HFFc6 (cell line): ENCODE measurements around the gene SLC2A9. TPM values are rescaled to one million over a fixed set of nuclear protein-coding genes. Genes with fewer than 3 reads are reported as not detected.

ENCODE experiments used
- DNase-seq: peaks from one replicate; pipeline ENCODE4 v3.0.0-alpha.2; 2018
- H3K27ac Mint-ChIP-seq: 2 replicates; pipeline ENCODE4 v1.8.0; 2020; ENCODE audit warnings: mild to moderate bottlenecking, mixed read lengths
- H3K27me3 Mint-ChIP-seq: 2 replicates; pipeline ENCODE4 v1.8.0; 2021; ENCODE audit warnings: mild to moderate bottlenecking, moderate library complexity, mixed read lengths; ENCODE audit not compliant: insufficient read depth
- H3K36me3 Mint-ChIP-seq: 2 replicates; pipeline ENCODE4 v1.8.0; 2021; ENCODE audit warnings: low read depth, mixed read lengths
- H3K4me1 Mint-ChIP-seq: 2 replicates; pipeline ENCODE4 v1.8.0; 2020; ENCODE audit warnings: low read depth, mixed read lengths
- H3K4me3 Mint-ChIP-seq: 2 replicates; pipeline ENCODE4 v1.8.0; 2020; ENCODE audit warnings: mild to moderate bottlenecking, moderate library complexity, mixed read lengths
- H3K9me3 Mint-ChIP-seq: 2 replicates; pipeline ENCODE4 v1.8.0; 2020; ENCODE audit warnings: mild to moderate bottlenecking, mixed read lengths
- CTCF ChIP-seq: fragments of 200-600 bp; sonication (generic); IDR thresholded peaks from 2 replicates; pipeline ENCODE4 v1.5.0; 2021; ENCODE audit warnings: antibody characterized with exemption, mild to moderate bottlenecking
- long read RNA-seq: library from polyadenylated mRNA; unstranded; transcript quantifications from one replicate; pipeline ENCODE4 v2.0.0, GENCODE V29; 2019
- total RNA-seq, 6 experiments: library from RNA; stranded (reverse); fragmentation: NEBNext Ultra II Directional; extraction: Animal tissue kit (Norgen Biotek cat#: 25700); gene quantifications; 2 replicates in 1 of 6; 3 replicates in 5 of 6; pipeline ENCODE4 v1.2.3, GENCODE V29; 2021

Gene SLC2A9
- total RNA-seq, result 1 to 10 TPM; 1.3 to 2.0 (median 1.6) TPM
- long read RNA-seq, partial matches to known transcripts, result 0 of 1 reads
- long read RNA-seq, other reads (novel, unspliced or antisense), result 1 of 1 reads

- no peaks in the 10 kb centered on the region for H3K36me3 Mint-ChIP-seq
- no peak for DNase-seq
- TF ChIP-seq CTCF, result no peak
- no peak within 1 kb of the TSS for H3K27ac Mint-ChIP-seq
- peaks cover 27% of the 10 kb centered on the region for H3K4me1 Mint-ChIP-seq
- no peak within 1 kb of the TSS for H3K4me3 Mint-ChIP-seq
- no peaks in the 10 kb centered on the region for H3K9me3 Mint-ChIP-seq
- peaks cover 13% of the 10 kb centered on the region for H3K27me3 Mint-ChIP-seq
Observed at GRCh38 chr4:10020871-10021652, at the start of gene SLC2A9. Gene SLC2A9, minus strand, starts transcription at chr4:10021497. Its CDS starts 68 bp downstream, at chr4:10021429.

- Mint-ChIP-seq H3K4me1 (no peaks in the 10 kb centered on the region), H3K36me3 (peaks cover 38% of the 10 kb centered on the region), H3K27me3 (peaks cover 17% of the 10 kb centered on the region), H3K27ac (no peak overlapping the region; the same call in 1 of the 2 replicates), H3K4me3 (no peak overlapping the region), H3K9me3 (no peaks in the 10 kb centered on the region)
- TF ChIP-seq CTCF, result no peak
- DNase-seq, result no peak
Observed at GRCh38 chr4:10069075-10069642, 47.9 kb upstream of the SLC2A9 start.

GRCh38 chr4:10066670-10067651 is 45.7 kb upstream of the SLC2A9 start:
- DNase-seq, result no peak
- peaks cover 1% of the 10 kb centered on the region; the same call in 1 of the 2 replicates for H3K4me1 Mint-ChIP-seq
- H3K27me3 Mint-ChIP-seq, result peaks cover 17% of the 10 kb centered on the region
- TF ChIP-seq CTCF, result no peak
- H3K36me3 Mint-ChIP-seq, result peaks cover 18% of the 10 kb centered on the region
- peak overlapping the region; percentile 45 for H3K27ac Mint-ChIP-seq
- no peak overlapping the region for H3K4me3 Mint-ChIP-seq
- no peaks in the 10 kb centered on the region for H3K9me3 Mint-ChIP-seq

- peaks cover 18% of the 10 kb centered on the region for H3K36me3 Mint-ChIP-seq
- no peak for TF ChIP-seq CTCF
Observed at GRCh38 chr4:10066206-10066605, 44.9 kb upstream of the SLC2A9 start.

More at GRCh38 chr4:10066206-10066605, 44.9 kb upstream of the SLC2A9 start:
- peaks cover 16% of the 10 kb centered on the region for H3K27me3 Mint-ChIP-seq
- no peak overlapping the region for H3K27ac Mint-ChIP-seq
- H3K9me3 Mint-ChIP-seq, result no peaks in the 10 kb centered on the region
- no peak for DNase-seq
- H3K4me1 Mint-ChIP-seq, result peaks cover 6% of the 10 kb centered on the region; the same call in 1 of the 2 replicates
- no peak overlapping the region for H3K4me3 Mint-ChIP-seq
